ELR (cell line): Measurements from ENCODE around the gene LARGE1.

Experiments used
- DNase-seq: peaks from one replicate; pipeline ENCODE4 v3.0.0-alpha.2; 2015; ENCODE audit warnings: low read depth

Gene LARGE1

DNA sequence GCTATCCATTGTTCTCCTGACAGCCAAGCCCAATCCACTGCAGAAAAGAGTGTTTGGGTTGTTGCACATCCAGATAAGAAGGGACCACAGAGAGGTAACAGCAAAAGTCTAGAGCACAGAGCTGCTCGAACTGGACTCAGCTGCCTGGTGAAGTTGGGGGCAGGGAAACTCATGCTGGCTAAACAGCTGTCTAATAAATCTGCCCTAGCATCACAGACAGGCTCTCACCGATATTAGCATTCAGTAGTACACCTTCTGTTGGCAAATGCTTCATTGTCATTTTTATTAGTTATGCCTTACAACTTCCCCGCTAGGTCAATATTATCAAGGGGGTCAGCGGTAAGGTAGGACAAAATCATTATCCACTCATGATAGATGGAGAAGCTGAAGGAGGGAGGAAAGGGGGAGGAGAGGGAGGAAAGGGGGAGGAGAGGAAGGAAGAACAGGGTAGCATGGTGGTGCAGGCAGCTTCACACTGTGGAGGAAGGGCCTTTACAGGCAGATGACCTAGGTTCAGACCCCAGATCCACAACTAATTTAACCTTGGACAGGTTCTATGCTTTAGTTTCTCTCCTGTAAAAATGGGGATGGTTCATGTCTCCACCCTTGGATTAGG lies 102.7 kb downstream of the LARGE1 start:
- DNase-seq: no peak

- DNase-seq: no peak
Measured at GRCh38 chr22:33812360-33812977, 107.8 kb downstream of the LARGE1 start.

GRCh38 chr22:33811686-33812085 lies 108.6 kb downstream of the LARGE1 start:
- DNase-seq: no peak

GRCh38 chr22:33811208-33811607 lies 109.1 kb downstream of the LARGE1 start:
- no peak for DNase-seq

DNA sequence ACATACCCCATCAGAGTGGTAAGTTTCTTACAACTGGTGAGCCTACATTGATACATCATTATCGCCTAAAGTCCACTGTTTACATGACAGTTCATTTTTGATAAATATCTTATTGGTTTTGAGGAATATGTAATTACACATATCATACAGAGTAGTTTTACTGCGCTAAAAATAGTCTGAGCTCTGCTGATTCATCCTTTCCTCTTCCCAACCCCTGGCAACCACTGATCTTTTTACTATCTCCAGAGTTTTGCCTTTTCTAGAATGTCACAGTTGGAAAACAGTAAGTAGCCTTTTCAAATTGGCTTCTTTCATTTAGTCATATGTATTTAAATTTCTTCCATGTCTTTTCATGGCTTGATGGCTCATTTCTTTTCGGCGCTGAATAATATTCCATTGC lies 112.8 kb downstream of the LARGE1 start:
- DNase-seq: no peak

DNA sequence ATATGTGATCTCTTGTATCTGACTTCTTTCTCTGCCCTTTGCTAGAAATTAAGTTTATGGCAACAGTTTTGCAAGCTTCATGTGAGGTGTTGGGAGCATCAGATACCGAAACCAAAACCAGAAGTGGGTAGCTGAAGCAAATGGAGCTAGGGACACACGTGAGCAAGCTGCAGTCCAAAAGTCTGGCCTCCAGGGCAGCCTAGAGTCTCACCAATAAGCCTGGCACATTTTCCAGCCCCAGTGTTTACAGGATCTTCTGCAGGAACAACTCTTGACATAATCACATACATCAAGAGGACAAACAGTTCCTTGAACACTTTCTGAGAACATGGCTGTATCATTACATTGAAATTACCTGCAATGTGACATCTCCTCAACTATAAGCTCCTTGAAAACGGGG lies 114.1 kb downstream of the LARGE1 start:
- no peak for DNase-seq

DNA sequence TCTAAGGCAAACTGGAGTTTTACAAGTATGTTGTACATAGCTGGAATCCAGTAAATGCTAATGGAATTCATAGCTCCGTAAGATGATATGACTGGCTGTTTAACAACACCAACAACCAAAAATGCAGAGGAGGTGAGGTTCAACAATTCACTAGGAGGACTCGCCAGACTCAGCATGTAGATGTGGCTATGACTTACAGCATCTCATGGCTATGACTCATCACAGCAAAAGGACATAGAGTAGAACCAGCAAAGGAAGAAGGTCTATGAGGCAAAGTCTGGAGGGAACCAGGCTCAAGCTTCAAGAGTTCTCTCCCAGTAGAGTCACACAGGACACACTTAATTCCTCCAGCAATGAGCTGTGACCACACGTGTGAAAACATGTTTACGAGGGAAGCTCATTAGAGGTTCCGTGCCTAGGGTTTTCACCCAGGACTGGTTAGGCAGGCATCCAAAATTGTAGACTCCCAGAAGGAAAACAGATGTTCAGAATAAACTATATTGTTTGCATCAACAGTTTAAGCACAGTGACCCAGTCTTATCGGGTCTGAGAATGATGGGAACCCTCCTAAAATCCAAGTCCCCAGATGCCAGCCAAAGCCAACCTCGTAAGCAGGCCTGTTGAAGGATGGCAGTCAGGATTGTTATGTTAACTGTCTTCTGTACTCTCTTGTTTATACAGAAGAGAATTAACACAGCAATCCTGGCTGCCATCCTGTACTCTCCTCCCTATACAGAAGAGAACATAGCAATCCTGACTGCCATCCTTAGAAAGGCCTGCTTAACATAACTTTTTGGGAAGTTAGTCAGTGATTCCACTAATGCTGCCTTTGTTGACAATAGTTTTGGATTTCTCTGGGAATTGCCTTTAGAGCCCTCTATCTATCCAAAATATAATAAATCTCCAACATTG lies 116.6 kb downstream of the LARGE1 start:
- DNase-seq: no peak

- no peak for DNase-seq
Measured at GRCh38 chr22:33798401-33798800, 121.9 kb downstream of the LARGE1 start.

DNA sequence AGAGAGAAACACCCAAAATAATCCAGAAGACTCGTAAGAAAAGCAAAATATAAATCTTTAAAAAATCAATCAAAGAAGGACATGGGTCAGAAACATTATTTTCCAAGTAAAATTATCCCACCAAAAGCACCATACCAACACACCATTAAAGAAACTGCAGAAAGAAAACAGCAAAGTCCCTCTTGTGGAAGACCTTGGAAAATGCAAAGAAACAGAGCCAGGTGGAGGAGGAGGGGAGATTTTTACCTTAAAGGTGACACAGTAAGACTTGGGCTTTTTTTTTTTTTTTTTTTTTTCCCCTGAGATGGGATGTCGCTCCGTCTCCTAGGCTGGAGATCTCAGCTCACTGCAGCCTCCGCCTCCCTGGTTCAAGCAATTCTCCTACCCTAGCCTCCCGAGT lies 123.8 kb downstream of the LARGE1 start:
- no peak for DNase-seq

- DNase-seq: no peak
Measured at GRCh38 chr22:33793475-33793874, 126.8 kb downstream of the LARGE1 start.

DNA sequence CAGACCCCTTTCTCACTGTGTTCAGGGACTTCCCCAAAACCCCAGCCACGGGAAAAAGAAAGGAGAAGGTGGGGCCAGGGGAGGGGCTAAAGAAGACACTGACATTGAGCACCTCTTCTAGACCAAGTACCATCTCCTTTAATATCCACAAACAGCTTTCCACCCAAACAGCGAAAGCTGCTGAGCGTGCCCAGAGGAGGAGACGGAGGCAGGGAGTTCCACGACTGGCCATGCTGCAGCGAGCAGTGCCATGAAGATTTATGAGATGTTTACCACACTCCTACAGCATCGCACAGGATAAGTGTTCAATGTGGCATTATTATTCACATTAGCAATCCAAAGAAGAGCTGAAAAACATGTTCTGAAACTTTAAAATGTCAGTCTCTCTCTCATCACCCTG lies 127.4 kb downstream of the LARGE1 start:
- no peak for DNase-seq

DNA sequence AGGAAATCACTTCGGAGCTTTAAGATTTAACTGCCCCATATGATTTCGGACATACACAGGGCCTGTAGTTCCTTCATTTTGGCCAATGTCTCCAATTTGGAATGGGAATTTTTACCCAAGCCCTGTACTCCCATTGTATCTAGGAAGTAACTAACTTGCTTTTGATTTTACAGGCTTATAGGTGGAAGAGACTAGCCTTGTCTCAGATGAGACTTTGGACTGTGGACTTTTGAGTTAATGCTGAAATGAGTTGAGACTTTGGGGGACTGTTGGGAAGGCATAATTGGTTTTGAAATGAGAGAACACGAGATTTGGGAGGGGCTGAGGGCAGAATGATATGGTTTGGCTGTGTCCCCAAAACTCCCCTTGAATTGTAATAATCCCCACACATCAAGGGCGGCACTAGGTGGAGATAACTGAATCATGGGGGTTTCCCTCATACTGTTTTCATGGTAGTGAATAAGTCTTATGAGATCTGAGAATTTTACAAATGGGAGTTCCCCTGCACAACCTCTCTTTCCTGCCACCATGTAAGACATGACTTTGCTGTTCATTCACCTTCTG lies 130.5 kb downstream of the LARGE1 start:
- DNase-seq: no peak

DNA sequence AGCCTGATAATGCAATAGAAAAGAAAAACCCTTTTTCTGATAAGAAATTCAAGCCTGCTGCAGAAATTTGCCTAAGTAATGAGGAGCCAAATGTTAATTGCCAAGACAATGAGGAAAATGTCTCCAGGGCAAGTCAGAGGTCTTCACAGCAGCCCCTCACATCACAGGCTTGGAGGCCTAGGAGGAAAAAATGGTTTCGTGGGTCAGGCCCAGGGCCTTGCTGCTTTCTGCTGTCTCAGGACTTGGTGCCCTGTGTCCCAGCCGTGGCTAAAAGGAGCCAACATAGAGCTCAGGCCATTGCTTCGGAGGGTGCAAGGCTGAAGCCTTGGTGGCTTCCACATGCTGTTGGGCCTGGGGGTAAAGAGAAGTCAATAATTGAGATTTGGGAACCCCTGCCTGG lies 131.3 kb downstream of the LARGE1 start:
- no peak for DNase-seq

- DNase-seq: no peak
Measured at GRCh38 chr22:33787645-33788456, 132.4 kb downstream of the LARGE1 start.

DNA sequence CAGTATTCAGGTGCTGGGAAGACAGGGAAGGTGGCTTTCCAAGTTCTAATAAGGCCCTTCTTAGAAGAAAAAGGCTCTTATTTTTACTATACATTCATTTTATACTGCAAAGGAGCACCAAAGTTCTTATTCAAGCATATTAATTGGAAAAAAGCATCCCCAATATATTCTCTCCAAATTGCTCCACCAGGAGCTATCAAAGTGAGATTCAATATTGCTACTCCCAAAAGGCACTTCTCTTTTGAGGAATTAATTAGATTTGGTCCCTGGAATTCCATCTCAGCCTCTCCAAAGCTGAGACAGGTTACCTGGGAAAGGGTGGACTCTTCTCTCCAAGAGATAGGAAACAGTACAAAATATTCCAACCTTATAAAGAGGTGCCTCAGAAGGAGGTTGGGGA lies 134.1 kb downstream of the LARGE1 start:
- DNase-seq: no peak

GRCh38 chr22:33785283-33785968 lies 134.8 kb downstream of the LARGE1 start:
- no peak for DNase-seq

DNA sequence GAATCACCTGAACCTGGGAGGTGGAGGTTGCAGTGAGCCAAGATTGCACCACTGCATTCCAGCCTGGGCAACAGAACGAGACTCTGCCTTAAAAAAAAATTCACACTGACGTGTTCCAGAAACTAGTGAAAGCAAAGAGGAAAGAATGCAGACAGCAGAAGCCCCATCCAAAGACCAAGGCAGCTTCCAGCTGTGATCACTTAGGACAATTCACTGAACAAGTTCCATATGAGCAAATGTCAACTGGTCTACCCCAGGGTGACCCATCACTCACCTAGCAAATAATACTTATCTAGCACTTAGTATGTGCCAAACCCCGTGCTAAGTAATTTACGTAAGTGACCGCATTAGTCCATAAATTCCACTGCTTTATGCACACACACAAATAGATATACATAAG lies 138.9 kb downstream of the LARGE1 start:
- DNase-seq: no peak

- DNase-seq: no peak
Measured at GRCh38 chr22:33780531-33781136, 139.6 kb downstream of the LARGE1 start.

GRCh38 chr22:33779243-33779642 lies 141.0 kb downstream of the LARGE1 start:
- no peak for DNase-seq

GRCh38 chr22:33776491-33776890 lies 143.8 kb downstream of the LARGE1 start:
- DNase-seq: no peak

- no peak for DNase-seq
Measured at GRCh38 chr22:33774781-33775180, 145.5 kb downstream of the LARGE1 start.
